K562 (cell line): Measurements from ENCODE around the gene ZFPM1. TPM values are rescaled to one million over a fixed set of nuclear protein-coding genes. Genes with fewer than 3 reads are reported as not detected.

Experiments
- CCNT2 ChIP-seq: IDR thresholded peaks from 2 replicates; pipeline ENCODE4 v1.6.1; 2011; ENCODE audit warnings: borderline replicate concordance, low read depth, mild to moderate bottlenecking, moderate library complexity, mixed read lengths, low read length; ENCODE audit not compliant: insufficient read length; ENCODE audit errors: extremely low read depth
- ESRRA ChIP-seq: fragments of 450-650 bp; IDR thresholded peaks from 2 replicates; pipeline ENCODE4 v1.6.1; 2014; ENCODE audit warnings: low read depth, mild to moderate bottlenecking, moderate library complexity, borderline replicate concordance
- GABPB1 ChIP-seq: sonication (generic); formaldehyde crosslinking; IDR thresholded peaks from 2 replicates; pipeline ENCODE4 v1.8.0; 2022; ENCODE audit warnings: mild to moderate bottlenecking, missing genetic modification reagents
- GTF2A2 ChIP-seq: IDR thresholded peaks from 2 replicates; pipeline ENCODE4 v1.6.1; 2016; ENCODE audit warnings: mild to moderate bottlenecking, missing genetic modification characterization, missing compliant biosample characterization
- LEF1 ChIP-seq: fragments of 450-650 bp; IDR thresholded peaks from 2 replicates; pipeline ENCODE4 v1.6.1; 2016; ENCODE audit warnings: mild to moderate bottlenecking
- MECOM ChIP-seq: fragments of 250-450 bp; sonication (Bioruptor Pico); IDR thresholded peaks from 2 replicates; pipeline ENCODE4 v1.8.0; 2022; ENCODE audit warnings: inconsistent platforms
- MIER1 ChIP-seq: fragments of 450-650 bp; IDR thresholded peaks from 2 replicates; pipeline ENCODE4 v1.6.1; 2016; ENCODE audit warnings: antibody characterized with exemption, mild to moderate bottlenecking, low read depth
- MYBL2 ChIP-seq, 2 experiments: fragments of 450-650 bp in 1 of 2; sonication (generic) in 1 of 2; formaldehyde crosslinking in 1 of 2; IDR thresholded peaks; 2 replicates each; pipeline versions ENCODE4 v1.6.1 to v1.8.1; 2017 to 2022; ENCODE audit warnings: borderline replicate concordance in 1 of 2, inconsistent platforms in 1 of 2, low read depth in 1 of 2, mild to moderate bottlenecking in 1 of 2, missing genetic modification reagents in 1 of 2, moderate library complexity in 1 of 2
- NBN ChIP-seq: fragments of 450-650 bp; IDR thresholded peaks from 2 replicates; pipeline ENCODE4 v1.6.1; 2016; ENCODE audit warnings: low read depth, mild to moderate bottlenecking
- NFATC3 ChIP-seq: fragments of 450-650 bp; IDR thresholded peaks from 2 replicates; pipeline ENCODE4 v1.6.1; 2017; ENCODE audit warnings: mild to moderate bottlenecking
- PYGO2 ChIP-seq: fragments of 450-650 bp; IDR thresholded peaks from 2 replicates; pipeline ENCODE4 v1.6.1; 2016; ENCODE audit warnings: mild to moderate bottlenecking, missing genetic modification characterization, moderate library complexity, missing compliant biosample characterization
- RBFOX2 ChIP-seq: fragments of 200-400 bp; formaldehyde crosslinking; IDR thresholded peaks from 2 replicates; pipeline ENCODE4 v1.6.1; 2017; ENCODE audit warnings: low read depth, mild to moderate bottlenecking, low read length, moderate library complexity
- RBM39 ChIP-seq: fragments of 200-400 bp; formaldehyde crosslinking; optimal IDR thresholded peaks from 2 replicates; pipeline ENCODE3; 2018; ENCODE audit warnings: low read depth, low read length
- RCOR1 ChIP-seq, 2 experiments: IDR thresholded peaks; 2 replicates each; pipeline ENCODE4 v1.6.1; 2012; ENCODE audit warnings: low read depth in 2 of 2, low read length in 2 of 2, borderline replicate concordance in 1 of 2, improper control_type of control experiment in 1 of 2
- SMAD2 ChIP-seq: fragments of 150-350 bp; IDR thresholded peaks from 2 replicates; pipeline ENCODE4 v1.6.1; 2014; ENCODE audit warnings: low read depth, mild to moderate bottlenecking, low read length
- SRSF9 ChIP-seq: fragments of 200-400 bp; formaldehyde crosslinking; IDR thresholded peaks from 2 replicates; pipeline ENCODE4 v1.6.1; 2017; ENCODE audit warnings: low read depth, low read length, borderline replicate concordance
- ZNF699 ChIP-seq: fragments of 250-450 bp; sonication (Bioruptor Pico); IDR thresholded peaks from 2 replicates; pipeline ENCODE4 v1.8.0; 2021; ENCODE audit warnings: mild to moderate bottlenecking, moderate library complexity; ENCODE audit not compliant: insufficient replicate concordance
- polyA plus RNA-seq, 8 experiments: library from polyadenylated mRNA; depleted of rRNA in 4 of 8; stranded (reverse) in 5 of 8; unstranded in 3 of 8; fragments of >200 nt; fragmentation: Nextera tagmentation in 2 of 8; fragmentation: Illumina TruSeq in 1 of 8; extraction: Ambion mirVana in 2 of 8; extraction: Trizol in 1 of 8; gene quantifications; 2 replicates each; pipeline versions ENCODE4 v1.2.1 to v1.2.3, GENCODE V29; 2011 to 2014; ENCODE audit warnings: inconsistent platforms in 1 of 8, missing spikeins in 1 of 8
- total RNA-seq, 7 experiments: library from RNA; depleted of rRNA in 6 of 7; stranded (reverse); fragments of >200 nt in 6 of 7; fragmentation: Illumina TruSeq in 2 of 7; extraction: Trizol in 2 of 7; gene quantifications; 2 replicates each; pipeline versions ENCODE4 v1.2.1 to v1.2.3, GENCODE V29; 2011 to 2021; ENCODE audit warnings: low replicate concordance in 1 of 7
- TF ChIP-seq, protein P1 (sequence below): fragments of 250-450 bp; sonication (Bioruptor Pico); IDR thresholded peaks from 2 replicates; pipeline ENCODE4 v1.8.0; 2022; ENCODE audit warnings: inconsistent platforms, mild to moderate bottlenecking, moderate library complexity, borderline replicate concordance
- TF ChIP-seq, protein P2 (sequence below): sonication (generic); formaldehyde crosslinking; IDR thresholded peaks from 2 replicates; pipeline ENCODE4 v1.9.0; 2022; ENCODE audit warnings: mild to moderate bottlenecking, missing genetic modification reagents
- TF ChIP-seq, protein P3 (sequence below), 2 experiments: fragments of 450-650 bp; IDR thresholded peaks; 2 replicates each; pipeline ENCODE4 v1.6.1; 2018; ENCODE audit warnings: mild to moderate bottlenecking in 2 of 2, low read depth in 1 of 2; ENCODE audit not compliant: partially characterized antibody in 2 of 2

The ZFPM1 gene
- total and polyA plus RNA-seq, 9 of the 15 experiments (the other 6 are each of a cell fraction or from before 2014, with no cell fraction given): 0.03 to 35.9 (median 1.4) TPM

DNA sequence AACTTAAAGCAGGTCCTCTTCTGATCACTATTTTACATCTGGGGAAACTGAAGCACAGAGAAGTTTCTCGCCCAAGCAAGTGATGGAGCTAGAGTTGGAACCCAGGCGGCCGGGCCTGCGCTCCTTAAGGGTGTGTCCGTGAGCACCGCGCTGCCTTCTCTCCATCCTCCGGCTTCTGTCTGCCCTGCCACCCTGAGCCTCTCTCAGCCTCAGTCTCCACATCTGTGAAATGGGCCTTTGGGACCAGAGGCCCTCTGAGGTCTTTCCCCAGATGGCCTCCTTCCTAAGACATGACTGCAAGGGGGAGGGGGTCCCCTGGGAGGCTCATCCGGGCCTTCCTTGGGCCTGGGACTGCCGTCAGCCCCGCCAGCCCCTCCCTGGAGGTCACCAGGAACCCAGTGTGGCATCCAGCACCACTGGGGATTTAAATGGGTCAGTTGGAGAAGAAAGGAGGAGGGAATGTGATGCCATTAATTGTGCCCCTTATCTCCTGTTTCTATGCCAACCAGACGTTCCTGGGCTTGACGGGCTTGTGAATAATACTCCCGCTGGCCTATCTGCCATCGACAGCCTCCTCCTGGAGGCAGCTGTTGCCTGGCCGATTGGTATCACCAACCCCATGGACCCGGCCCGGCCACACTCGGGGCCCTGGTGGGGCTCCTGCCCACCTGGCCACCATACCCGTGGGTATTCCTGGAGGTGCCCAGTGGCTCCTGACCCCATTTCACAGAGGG lies 5.1 kb downstream of the ZFPM1 start (continued):
- TF ChIP-seq SMAD2 (no peak), MYBL2 (IDR thresholded peaks at IDR 0.05; ENCODE audit: low read depth) (no peak), MYBL2 (CRISPR knock-in tag; IDR thresholded peaks at IDR 0.05; ENCODE audit: borderline replicate concordance) (no peak), LEF1 (no peak), MIER1 (no peak), RCOR1 (IDR thresholded peaks at IDR 0.05; ENCODE audit: borderline replicate concordance in 1 of 2, low read depth in 2 of 2, low read length in 2 of 2) (peak in 1 of 2 experiments; percentile 72; a peak in 3 of 4 replicates), GTF2A2 (no peak), ESRRA (peak; percentile 37; the same call in 1 of the 2 replicates), CCNT2 (no peak), NBN (no peak), ZNF699 (no peak), SRSF9 (no peak), GABPB1 (CRISPR knock-in tag) (no peak), PYGO2 (no peak), RBFOX2 (0 out of 2 replicates have a peak, but pooled peaks have one; percentile 47), RBM39 (no peak), MECOM (CRISPR knock-in tag) (no peak), NFATC3 (no peak)
- TF ChIP-seq, protein P1, sequence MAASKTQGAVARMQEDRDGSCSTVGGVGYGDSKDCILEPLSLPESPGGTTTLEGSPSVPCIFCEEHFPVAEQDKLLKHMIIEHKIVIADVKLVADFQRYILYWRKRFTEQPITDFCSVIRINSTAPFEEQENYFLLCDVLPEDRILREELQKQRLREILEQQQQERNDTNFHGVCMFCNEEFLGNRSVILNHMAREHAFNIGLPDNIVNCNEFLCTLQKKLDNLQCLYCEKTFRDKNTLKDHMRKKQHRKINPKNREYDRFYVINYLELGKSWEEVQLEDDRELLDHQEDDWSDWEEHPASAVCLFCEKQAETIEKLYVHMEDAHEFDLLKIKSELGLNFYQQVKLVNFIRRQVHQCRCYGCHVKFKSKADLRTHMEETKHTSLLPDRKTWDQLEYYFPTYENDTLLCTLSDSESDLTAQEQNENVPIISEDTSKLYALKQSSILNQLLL (CRISPR knock-in tag): no peak
- TF ChIP-seq, protein P2, sequence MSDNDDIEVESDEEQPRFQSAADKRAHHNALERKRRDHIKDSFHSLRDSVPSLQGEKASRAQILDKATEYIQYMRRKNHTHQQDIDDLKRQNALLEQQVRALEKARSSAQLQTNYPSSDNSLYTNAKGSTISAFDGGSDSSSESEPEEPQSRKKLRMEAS (CRISPR knock-in tag): no peak
- TF ChIP-seq, protein P3, sequence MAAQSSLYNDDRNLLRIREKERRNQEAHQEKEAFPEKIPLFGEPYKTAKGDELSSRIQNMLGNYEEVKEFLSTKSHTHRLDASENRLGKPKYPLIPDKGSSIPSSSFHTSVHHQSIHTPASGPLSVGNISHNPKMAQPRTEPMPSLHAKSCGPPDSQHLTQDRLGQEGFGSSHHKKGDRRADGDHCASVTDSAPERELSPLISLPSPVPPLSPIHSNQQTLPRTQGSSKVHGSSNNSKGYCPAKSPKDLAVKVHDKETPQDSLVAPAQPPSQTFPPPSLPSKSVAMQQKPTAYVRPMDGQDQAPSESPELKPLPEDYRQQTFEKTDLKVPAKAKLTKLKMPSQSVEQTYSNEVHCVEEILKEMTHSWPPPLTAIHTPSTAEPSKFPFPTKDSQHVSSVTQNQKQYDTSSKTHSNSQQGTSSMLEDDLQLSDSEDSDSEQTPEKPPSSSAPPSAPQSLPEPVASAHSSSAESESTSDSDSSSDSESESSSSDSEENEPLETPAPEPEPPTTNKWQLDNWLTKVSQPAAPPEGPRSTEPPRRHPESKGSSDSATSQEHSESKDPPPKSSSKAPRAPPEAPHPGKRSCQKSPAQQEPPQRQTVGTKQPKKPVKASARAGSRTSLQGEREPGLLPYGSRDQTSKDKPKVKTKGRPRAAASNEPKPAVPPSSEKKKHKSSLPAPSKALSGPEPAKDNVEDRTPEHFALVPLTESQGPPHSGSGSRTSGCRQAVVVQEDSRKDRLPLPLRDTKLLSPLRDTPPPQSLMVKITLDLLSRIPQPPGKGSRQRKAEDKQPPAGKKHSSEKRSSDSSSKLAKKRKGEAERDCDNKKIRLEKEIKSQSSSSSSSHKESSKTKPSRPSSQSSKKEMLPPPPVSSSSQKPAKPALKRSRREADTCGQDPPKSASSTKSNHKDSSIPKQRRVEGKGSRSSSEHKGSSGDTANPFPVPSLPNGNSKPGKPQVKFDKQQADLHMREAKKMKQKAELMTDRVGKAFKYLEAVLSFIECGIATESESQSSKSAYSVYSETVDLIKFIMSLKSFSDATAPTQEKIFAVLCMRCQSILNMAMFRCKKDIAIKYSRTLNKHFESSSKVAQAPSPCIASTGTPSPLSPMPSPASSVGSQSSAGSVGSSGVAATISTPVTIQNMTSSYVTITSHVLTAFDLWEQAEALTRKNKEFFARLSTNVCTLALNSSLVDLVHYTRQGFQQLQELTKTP (IDR thresholded peaks at IDR 0.05; ENCODE audit: low read depth in 1 of 2, partially characterized antibody in 2 of 2): no peak
